CD4-positive, alpha-beta memory T cell (primary cell): ENCODE data around the gene DYDC1. TPM values are rescaled to one million over a fixed set of nuclear protein-coding genes. Genes with fewer than 3 reads are reported as not detected.
"Not testable (repeated sequence)": the region's sequence is repeated elsewhere in the genome, so short reads cannot be mapped to it uniquely, and the experiment has no call there.

Source experiments
- CTCF ChIA-PET: fragments of 350-600 bp; sonication (Branson Sonifier 250); formaldehyde crosslinking; loops from one replicate; lab custom pipeline; 2021; ENCODE audit warnings: inconsistent platforms; ENCODE audit not compliant: partially characterized antibody; lab: Charles Lee
- POLR2A ChIA-PET: fragments of 350-600 bp; sonication (Branson Sonifier 250); formaldehyde crosslinking; loops from one replicate; lab custom pipeline; 2021; ENCODE audit not compliant: partially characterized antibody; lab: Charles Lee
- DNase-seq, 5 donors: peaks; one replicate each; pipeline versions ENCODE4 v3.0.0 to v3.0.0-alpha.2; 2020 to 2022; ENCODE audit warnings: mixed read lengths in 1 of 5
- H3K27ac ChIP-seq: one replicate; pipeline ENCODE4 v1.7.0; 2013; ENCODE audit warnings: low read depth, low read length
- H3K27me3 ChIP-seq: 2 replicates; pipeline ENCODE4 v1.7.0; 2013; ENCODE audit warnings: mild to moderate bottlenecking, low read length, moderate library complexity; ENCODE audit not compliant: insufficient read depth
- H3K36me3 ChIP-seq: 2 replicates; pipeline ENCODE4 v1.7.0; 2013; ENCODE audit warnings: mild to moderate bottlenecking, low read length, moderate library complexity; ENCODE audit not compliant: insufficient read depth
- H3K4me1 ChIP-seq: 2 replicates; pipeline ENCODE4 v1.7.0; 2013; ENCODE audit warnings: mild to moderate bottlenecking, low read length, moderate library complexity; ENCODE audit not compliant: insufficient read depth
- H3K4me3 ChIP-seq, 2 donors: one replicate each; pipeline ENCODE4 v1.7.0; 2013; ENCODE audit warnings: low read length in 2 of 2, mild to moderate bottlenecking in 1 of 2
- H3K9me3 ChIP-seq, 2 donors: one replicate each; pipeline ENCODE4 v1.7.0; 2013; ENCODE audit warnings: low read length in 2 of 2, control low read depth in 1 of 2; ENCODE audit not compliant: control insufficient read depth in 1 of 2
- H3K27ac Mint-ChIP-seq, 7 donors: one replicate each; pipeline ENCODE4 v1.8.0; 2020 to 2021; ENCODE audit warnings: mixed read lengths in 7 of 7, mild to moderate bottlenecking in 6 of 7, inconsistent platforms in 3 of 7, moderate library complexity in 3 of 7
- H3K27me3 Mint-ChIP-seq, 2 donors: one replicate each; pipeline ENCODE4 v1.8.0; 2020 to 2021; ENCODE audit warnings: mixed read lengths in 2 of 2
- H3K36me3 Mint-ChIP-seq, 2 donors: one replicate each; pipeline ENCODE4 v1.8.0; 2020 to 2021; ENCODE audit warnings: mixed read lengths in 2 of 2, inconsistent platforms in 1 of 2, mild to moderate bottlenecking in 1 of 2
- H3K4me1 Mint-ChIP-seq, 4 donors: one replicate each; pipeline ENCODE4 v1.8.0; 2020 to 2021; ENCODE audit warnings: mixed read lengths in 4 of 4, mild to moderate bottlenecking in 1 of 4
- H3K4me3 Mint-ChIP-seq, 8 donors: one replicate each; pipeline ENCODE4 v1.8.0; 2020 to 2021; ENCODE audit warnings: mixed read lengths in 8 of 8, mild to moderate bottlenecking in 7 of 8, moderate library complexity in 6 of 8, inconsistent platforms in 3 of 8
- H3K9me3 Mint-ChIP-seq, 8 donors: one replicate each; pipeline ENCODE4 v1.8.0; 2020 to 2021; ENCODE audit warnings: mixed read lengths in 8 of 8, mild to moderate bottlenecking in 5 of 8, inconsistent platforms in 3 of 8, moderate library complexity in 1 of 8
- intact Hi-C: fragments of 100-400 bp; cut with micrococcal nuclease; formaldehyde crosslinking; loops from one replicate; pipeline ENCODE4 v1.15.1; 2023
- polyA plus RNA-seq, 2 donors: library from polyadenylated mRNA; unstranded; fragments of 300-500 nt; fragmentation: Illumina TruSeq; gene quantifications; one replicate each; pipeline ENCODE4 v1.2.3, GENCODE V29; 2021
- total RNA-seq, 2 experiments: library from RNA; stranded (reverse); gene quantifications; one replicate each; pipeline ENCODE4 v1.2.3, GENCODE V29; 2021

The DYDC1 gene
- total and polyA plus RNA-seq, 4 experiments from 2014 or later: not detected

GRCh38 chr10:80371467-80371866, 14.9 kb upstream of the DYDC1 start:
- no peak overlapping the region for H3K4me3 Mint-ChIP-seq
- no peaks in the 10 kb centered on the region for H3K4me1 ChIP-seq
- H3K36me3 Mint-ChIP-seq: peaks cover 4 to 5% of the 10 kb centered on the region in 2 donors
- H3K4me1 Mint-ChIP-seq: no peaks in the 10 kb centered on the region
- peaks cover 0 to 32% (median 21%) of the 10 kb centered on the region in 8 donors for H3K9me3 Mint-ChIP-seq
- DNase-seq: no peak
- H3K27ac ChIP-seq: no peak overlapping the region
- H3K9me3 ChIP-seq: peaks cover 0 to 6% of the 10 kb centered on the region in 2 donors
- H3K27ac Mint-ChIP-seq: no peak overlapping the region
- no peak overlapping the region for H3K4me3 ChIP-seq
- intact Hi-C loops: loop anchor here (10.0 kb wide), 1 partner anchor 163 kb away; the partner anchor contains the start of gene SH2D4B
- ChIA-PET POLR2A (no interaction called here), CTCF (interaction anchor here (1.1 kb wide), 1 partner anchor 9 kb away, joined by 3 read pairs; no protein-coding TSS in a partner anchor)
- no peaks in the 10 kb centered on the region for H3K27me3 ChIP-seq
- peaks cover 6 to 8% of the 10 kb centered on the region in 2 donors for H3K27me3 Mint-ChIP-seq
- no peaks in the 10 kb centered on the region for H3K36me3 ChIP-seq

- Histone ChIP-seq H3K4me1 (no peaks in the 10 kb centered on the region), H3K27ac (no peak overlapping the region), H3K27me3 (no peaks in the 10 kb centered on the region), H3K9me3 (peaks cover 0 to 9% of the 10 kb centered on the region in 2 donors), H3K4me3 (no peak overlapping the region), H3K36me3 (no peaks in the 10 kb centered on the region)
- intact Hi-C loops: no loop called here
- Mint-ChIP-seq H3K36me3 (peaks cover 4 to 7% of the 10 kb centered on the region in 2 donors), H3K27ac (no peak overlapping the region), H3K9me3 (peaks cover 0 to 37% (median 25%) of the 10 kb centered on the region in 8 donors), H3K4me1 (no peaks in the 10 kb centered on the region), H3K4me3 (no peak overlapping the region), H3K27me3 (peaks cover 9 to 13% of the 10 kb centered on the region in 2 donors)
- CTCF ChIA-PET: interaction anchor here (0.9 kb wide), 1 partner anchor 12 kb away, joined by 4 read pairs; no protein-coding TSS in a partner anchor
- DNase-seq: no peak
- POLR2A ChIA-PET: no interaction called here
These were observed 9.0 kb upstream of the DYDC1 start for GRCh38 chr10:80365510-80365909.

- Mint-ChIP-seq H3K9me3 (no peaks in the 10 kb centered on the region), H3K27ac (no peak overlapping the region), H3K4me3 (no peak overlapping the region), H3K36me3 (no peaks in the 10 kb centered on the region), H3K4me1 (peaks cover 0 to 21% (median 5%) of the 10 kb centered on the region in 4 donors), H3K27me3 (peaks cover 23 to 26% of the 10 kb centered on the region in 2 donors)
- Histone ChIP-seq H3K4me1 (no peaks in the 10 kb centered on the region), H3K36me3 (no peaks in the 10 kb centered on the region), H3K9me3 (no peaks in the 10 kb centered on the region), H3K27ac (no peak overlapping the region), H3K27me3 (no peaks in the 10 kb centered on the region), H3K4me3 (no peak overlapping the region)
- ChIA-PET CTCF (no interaction called here), POLR2A (no interaction called here)
- intact Hi-C loops: no loop called here
- no peak for DNase-seq
These were observed 3.1 kb upstream of the DYDC1 start for GRCh38 chr10:80359644-80360043.

- CTCF ChIA-PET, H3K36me3 Mint-ChIP-seq, H3K4me3 ChIP-seq, H3K4me1 ChIP-seq, H3K4me3 Mint-ChIP-seq, H3K9me3 ChIP-seq, H3K9me3 Mint-ChIP-seq, H3K27ac ChIP-seq, H3K36me3 ChIP-seq, DNase-seq, intact Hi-C loops, H3K27me3 ChIP-seq, POLR2A ChIA-PET: not testable (repeated sequence)
- H3K4me1 Mint-ChIP-seq: peaks cover 0 to 21% (median 5%) of the 10 kb centered on the region in 4 donors
- peaks cover 23 to 26% of the 10 kb centered on the region in 2 donors for H3K27me3 Mint-ChIP-seq
- H3K27ac Mint-ChIP-seq: peak overlapping the region in 1 of 7 donors; percentile 69
These were observed 2.4 kb upstream of the DYDC1 start for GRCh38 chr10:80358925-80359324.

- H3K27ac Mint-ChIP-seq: peak overlapping the region in 1 of 7 donors; percentile 53
- ChIA-PET POLR2A (no interaction called here), CTCF (no interaction called here)
- no peak overlapping the region for H3K27ac ChIP-seq
- no peaks in the 10 kb centered on the region for H3K36me3 Mint-ChIP-seq
- H3K4me1 ChIP-seq: no peaks in the 10 kb centered on the region
- peaks cover 0 to 21% (median 5%) of the 10 kb centered on the region in 4 donors for H3K4me1 Mint-ChIP-seq
- DNase-seq: no peak
- no peak overlapping the region for H3K4me3 ChIP-seq
- H3K36me3 ChIP-seq: no peaks in the 10 kb centered on the region
- H3K4me3 Mint-ChIP-seq: peak overlapping the region in 3 of 8 donors; percentile 26 to 55 (median 36)
- H3K27me3 ChIP-seq: no peaks in the 10 kb centered on the region
- intact Hi-C loops: no loop called here
- H3K27me3 Mint-ChIP-seq: peaks cover 24 to 29% of the 10 kb centered on the region in 2 donors
- no peaks in the 10 kb centered on the region for H3K9me3 ChIP-seq
- H3K9me3 Mint-ChIP-seq: no peaks in the 10 kb centered on the region
These were observed 1.2 kb upstream of the DYDC1 start for GRCh38 chr10:80357851-80358125.

- H3K4me3 ChIP-seq: no peak overlapping the region
- no peaks in the 10 kb centered on the region for H3K4me1 ChIP-seq
- intact Hi-C loops: no loop called here
- no peaks in the 10 kb centered on the region for H3K36me3 Mint-ChIP-seq
- H3K27ac ChIP-seq: no peak overlapping the region
- no peaks in the 10 kb centered on the region for H3K9me3 ChIP-seq
- H3K27ac Mint-ChIP-seq: peak overlapping the region in 1 of 7 donors; percentile 53
- ChIA-PET CTCF (no interaction called here), POLR2A (no interaction called here)
- H3K9me3 Mint-ChIP-seq: no peaks in the 10 kb centered on the region
- H3K4me1 Mint-ChIP-seq: peaks cover 0 to 21% (median 5%) of the 10 kb centered on the region in 4 donors
- peak overlapping the region; percentile 41 to 84 (median 70) for H3K4me3 Mint-ChIP-seq
- DNase-seq: no peak
- peaks cover 27 to 34% of the 10 kb centered on the region in 2 donors for H3K27me3 Mint-ChIP-seq
- H3K36me3 ChIP-seq: no peaks in the 10 kb centered on the region
- H3K27me3 ChIP-seq: no peaks in the 10 kb centered on the region
These were observed 665 bp upstream of the DYDC1 start for GRCh38 chr10:80356989-80357850.

GRCh38 chr10:80351220-80351619, 5.3 kb downstream of the DYDC1 start:
- H3K27me3 ChIP-seq: no peaks in the 10 kb centered on the region
- no peak overlapping the region for H3K27ac ChIP-seq
- no peaks in the 10 kb centered on the region for H3K9me3 ChIP-seq
- no peaks in the 10 kb centered on the region for H3K4me1 ChIP-seq
- H3K4me3 Mint-ChIP-seq: no peak overlapping the region
- peaks cover 25 to 31% of the 10 kb centered on the region in 2 donors for H3K27me3 Mint-ChIP-seq
- peak overlapping the region in 1 of 7 donors; percentile 48 for H3K27ac Mint-ChIP-seq
- no peaks in the 10 kb centered on the region for H3K36me3 Mint-ChIP-seq
- H3K36me3 ChIP-seq: no peaks in the 10 kb centered on the region
- no peak for DNase-seq
- POLR2A ChIA-PET: no interaction called here
- H3K4me3 ChIP-seq: no peak overlapping the region
- CTCF ChIA-PET: interaction anchor here (1.0 kb wide), 1 partner anchor 27 kb away, joined by 3 read pairs; no protein-coding TSS in a partner anchor
- H3K4me1 Mint-ChIP-seq: peaks cover 0 to 9% (median 4%) of the 10 kb centered on the region in 4 donors
- H3K9me3 Mint-ChIP-seq: no peaks in the 10 kb centered on the region
- intact Hi-C loops: no loop called here
